Measurements from ENCODE around the gene AFAP1.

Gene AFAP1

GRCh38 chr4:7912826-7913225 is 26.8 kb downstream of the AFAP1 start:
- DNase-seq (ENCODE audit: low spot score) = no peak

- no peak for DNase-seq (ENCODE audit: low spot score)
Measured at GRCh38 chr4:7910952-7911578, 28.6 kb downstream of the AFAP1 start.

- no peak for DNase-seq (ENCODE audit: low spot score)
Measured at GRCh38 chr4:7910263-7910896, 29.3 kb downstream of the AFAP1 start.

- DNase-seq (ENCODE audit: low spot score) = no peak
Measured at GRCh38 chr4:7909463-7910262, 30.0 kb downstream of the AFAP1 start.

GRCh38 chr4:7908668-7909067 is 31.0 kb downstream of the AFAP1 start:
- DNase-seq (ENCODE audit: low spot score) = no peak

- no peak for DNase-seq (ENCODE audit: low spot score)
Measured at GRCh38 chr4:7907142-7907541, 32.5 kb downstream of the AFAP1 start.

- no peak for DNase-seq (ENCODE audit: low spot score)
Measured at GRCh38 chr4:7906171-7906701, 33.4 kb downstream of the AFAP1 start.

- no peak for DNase-seq (ENCODE audit: low spot score)
Measured at GRCh38 chr4:7904952-7905915, 34.4 kb downstream of the AFAP1 start.

- DNase-seq (ENCODE audit: low spot score) = no peak
Measured at GRCh38 chr4:7903791-7904516, 35.7 kb downstream of the AFAP1 start.

GRCh38 chr4:7902826-7903225 is 36.8 kb downstream of the AFAP1 start:
- DNase-seq (ENCODE audit: low spot score) = no peak

GRCh38 chr4:7902101-7902553 is 37.5 kb downstream of the AFAP1 start:
- no peak for DNase-seq (ENCODE audit: low spot score)

GRCh38 chr4:7901311-7901885 is 38.3 kb downstream of the AFAP1 start:
- no peak for DNase-seq (ENCODE audit: low spot score)

- no peak for DNase-seq (ENCODE audit: low spot score)
Measured at GRCh38 chr4:7900334-7900909, 39.2 kb downstream of the AFAP1 start.

GRCh38 chr4:7899184-7899869 is 40.3 kb downstream of the AFAP1 start:
- DNase-seq (ENCODE audit: low spot score) = no peak

GRCh38 chr4:7898385-7898784 is 41.3 kb downstream of the AFAP1 start:
- DNase-seq (ENCODE audit: low spot score) = no peak

- DNase-seq (ENCODE audit: low spot score) = no peak
Measured at GRCh38 chr4:7897811-7898210, 41.9 kb downstream of the AFAP1 start.

- no peak for DNase-seq (ENCODE audit: low spot score)
Measured at GRCh38 chr4:7894677-7895181, 44.9 kb downstream of the AFAP1 start.

- no peak for DNase-seq (ENCODE audit: low spot score)
Measured at GRCh38 chr4:7894098-7894676, 45.5 kb downstream of the AFAP1 start.

- DNase-seq (ENCODE audit: low spot score) = no peak
Measured at GRCh38 chr4:7893539-7893938, 46.1 kb downstream of the AFAP1 start.

Data from RKO (cell line).